SHP77 (cell line): ENCODE results near the gene CYP19A1.

Experiments used
- DNase-seq, 2 experiments: peaks; one replicate each; lab custom pipeline; 2025; lab: John Stamatoyannopoulos, UW

CYP19A1 gene

DNA sequence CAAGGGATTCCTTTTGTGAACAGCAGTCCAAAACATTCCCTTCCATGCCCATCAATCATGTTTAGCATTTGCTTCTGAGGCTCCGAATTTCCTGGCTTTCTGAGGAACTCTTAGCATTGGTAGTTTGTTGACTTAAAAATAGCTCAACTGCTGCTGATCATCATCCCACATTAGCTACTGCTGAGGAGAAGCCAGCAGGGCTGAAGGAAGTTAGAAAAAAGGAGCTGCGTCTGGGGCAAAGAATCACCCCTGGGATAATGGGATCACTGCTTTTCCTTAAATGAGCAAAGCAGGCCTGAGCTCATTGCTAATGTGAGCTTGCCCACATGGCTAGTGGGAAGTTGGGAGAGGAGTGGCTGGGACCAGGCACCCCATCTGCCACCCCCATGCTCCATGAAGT, 39.8 kb downstream of the CYP19A1 start:
- peak in 1 of 2 experiments; percentile 62 for DNase-seq

DNA sequence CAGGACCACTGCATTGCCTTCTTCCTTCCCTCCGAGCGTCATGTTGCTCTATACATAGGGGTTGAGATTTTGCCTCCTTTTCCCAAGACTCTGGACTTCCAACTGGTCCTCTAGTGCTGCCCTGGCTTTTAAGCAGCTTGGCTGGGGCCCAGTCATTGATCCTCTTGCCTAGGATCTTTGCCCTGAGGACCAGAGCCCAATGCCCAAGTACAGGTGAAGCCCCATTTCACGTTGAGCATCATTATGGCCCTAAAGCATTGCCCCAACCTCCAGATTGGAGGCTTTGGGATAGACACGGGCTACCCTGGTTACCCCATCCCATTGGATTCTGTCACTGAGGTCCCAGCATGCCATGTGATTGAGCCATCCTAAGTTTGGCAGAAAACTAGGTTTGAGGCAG, 47.7 kb downstream of the CYP19A1 start:
- DNase-seq = no peak

DNA sequence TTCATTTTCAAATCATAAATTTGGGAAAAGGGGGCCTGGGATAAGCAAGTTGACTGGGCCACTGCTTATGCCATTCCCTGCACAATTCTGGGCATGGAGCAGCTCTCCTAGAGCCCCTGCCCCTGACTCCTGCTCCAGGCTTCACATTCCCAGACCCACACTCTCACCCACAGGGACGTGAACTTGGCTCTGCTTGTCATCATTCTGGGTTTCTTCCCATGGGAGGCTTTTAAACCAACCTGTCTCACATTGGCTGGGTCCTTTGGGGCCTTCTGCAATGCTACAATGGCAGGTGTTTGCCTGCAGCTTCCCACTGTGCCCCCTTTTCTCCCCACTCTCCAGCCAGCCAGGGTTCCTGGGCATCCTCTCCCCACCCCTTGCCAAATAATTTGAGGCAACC, 49.1 kb downstream of the CYP19A1 start:
- DNase-seq = no peak

DNA sequence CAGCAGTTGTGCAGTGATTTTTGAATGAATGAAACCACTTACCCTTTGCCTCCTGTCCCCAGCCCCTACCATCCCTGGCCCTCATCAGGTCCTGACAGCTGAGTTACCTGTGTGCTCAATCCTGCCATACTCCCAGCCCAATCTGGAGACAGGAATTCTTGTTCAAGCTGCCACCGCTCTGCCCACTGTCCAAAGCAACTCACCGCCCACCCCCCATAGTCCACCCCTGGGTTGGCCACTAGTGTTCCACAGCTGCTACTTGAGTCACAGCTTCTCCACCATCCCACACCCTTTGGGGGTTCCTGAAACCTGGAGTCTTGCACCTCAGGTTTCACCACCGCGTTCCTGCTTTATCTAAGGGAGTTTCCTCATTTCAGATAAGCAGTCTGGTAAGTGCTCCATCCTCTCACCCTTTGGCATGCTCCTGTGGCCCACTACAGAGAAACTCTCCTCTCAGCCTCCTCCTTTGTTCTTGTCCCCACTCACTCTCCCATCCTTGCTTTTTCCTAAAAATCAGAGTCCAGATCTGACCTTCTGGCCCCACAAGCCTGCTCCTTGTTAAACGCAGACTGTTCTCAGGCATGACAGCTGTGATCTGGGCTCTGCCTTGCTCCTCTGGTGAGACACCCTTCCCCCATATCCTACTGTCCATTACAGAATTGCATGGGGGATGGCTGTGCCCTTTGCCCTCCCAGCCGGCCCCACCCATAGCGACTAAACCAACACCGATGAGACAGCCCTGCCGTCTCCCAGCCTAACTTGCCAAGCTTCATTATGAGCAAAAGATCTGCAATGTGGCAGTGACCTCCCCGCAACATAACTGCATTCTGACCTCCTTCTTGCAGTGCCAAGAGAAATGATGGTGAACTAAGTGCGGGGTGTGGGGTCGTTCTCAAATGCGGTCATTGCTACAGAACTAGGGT, 50.0 kb downstream of the CYP19A1 start:
- DNase-seq = no peak

DNA sequence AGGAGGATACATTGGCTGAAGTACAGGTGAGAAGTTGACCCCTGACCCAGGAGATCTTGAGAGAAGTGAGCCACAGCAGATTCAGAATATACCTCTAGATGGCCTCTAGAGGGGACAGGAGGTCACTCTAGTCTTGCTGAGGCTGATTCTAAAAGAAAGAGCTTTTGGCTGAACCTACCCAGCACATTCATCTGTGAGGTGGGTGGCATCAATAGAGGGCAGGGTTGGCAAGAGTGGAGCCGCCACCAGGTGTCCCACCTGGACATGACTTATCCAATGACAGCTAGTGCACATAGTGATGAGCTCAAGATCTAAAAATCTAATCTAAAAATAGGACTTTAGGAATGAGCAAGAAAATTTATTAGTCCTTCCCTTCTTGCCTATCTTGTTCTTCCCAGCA, 51.6 kb downstream of the CYP19A1 start:
- DNase-seq = no peak

DNA sequence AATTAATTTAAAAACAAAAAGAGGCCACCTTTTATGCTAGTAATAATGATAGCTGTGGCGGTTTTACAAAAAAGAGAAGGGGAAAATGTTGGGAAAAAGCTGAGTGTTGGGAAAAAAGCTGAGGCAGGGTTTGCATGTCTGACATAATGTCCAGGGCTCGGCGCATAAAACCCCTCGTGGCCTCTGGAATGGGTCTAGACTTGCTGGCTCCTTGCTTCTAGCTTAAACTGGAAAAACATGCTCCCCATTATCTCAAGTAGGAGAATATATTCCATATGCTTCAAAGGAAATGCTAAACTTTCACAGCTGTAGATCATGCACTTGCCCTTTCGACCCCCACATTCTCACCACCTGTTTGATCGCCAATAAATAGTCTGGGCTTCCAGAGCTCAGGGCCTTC, 53.0 kb downstream of the CYP19A1 start:
- no peak for DNase-seq

DNA sequence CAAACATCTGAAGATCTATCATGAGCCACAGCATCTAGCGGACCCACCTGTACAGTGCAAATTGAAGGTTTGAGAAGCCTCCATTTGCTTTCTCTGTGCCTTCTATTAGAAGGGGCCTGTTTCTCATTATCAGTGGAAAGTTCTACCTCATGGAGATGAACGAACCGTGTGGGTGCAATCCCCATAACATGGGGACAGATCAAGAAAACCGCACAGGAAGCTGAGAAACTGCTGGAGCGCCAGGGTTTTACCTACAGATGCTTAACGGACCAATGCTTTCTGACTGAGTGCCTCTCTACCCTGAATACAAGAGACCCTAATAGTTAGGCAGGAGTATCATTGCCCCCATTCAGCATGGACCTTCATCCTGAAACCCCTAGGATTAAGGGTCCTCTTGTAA, 53.5 kb downstream of the CYP19A1 start:
- DNase-seq = no peak

DNA sequence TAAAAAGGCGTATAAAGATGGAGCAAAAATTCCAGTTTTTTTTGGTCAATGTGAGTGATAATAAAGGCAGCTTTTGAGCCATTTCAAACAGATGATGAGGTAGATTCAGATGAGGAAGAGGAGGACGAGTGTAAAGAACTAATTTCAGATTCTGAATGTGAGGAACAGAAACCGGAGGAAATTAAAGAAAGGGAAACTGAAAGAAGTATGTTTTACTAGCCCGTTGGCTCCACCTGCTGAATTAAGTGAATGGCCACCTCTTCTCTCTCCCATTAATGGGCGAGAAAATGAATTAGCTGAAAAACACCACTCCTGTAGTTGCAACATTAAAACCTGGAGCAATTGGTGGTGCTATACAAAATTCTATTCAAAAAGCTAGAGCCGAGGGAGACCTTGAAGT, 55.4 kb downstream of the CYP19A1 start:
- no peak for DNase-seq

DNA sequence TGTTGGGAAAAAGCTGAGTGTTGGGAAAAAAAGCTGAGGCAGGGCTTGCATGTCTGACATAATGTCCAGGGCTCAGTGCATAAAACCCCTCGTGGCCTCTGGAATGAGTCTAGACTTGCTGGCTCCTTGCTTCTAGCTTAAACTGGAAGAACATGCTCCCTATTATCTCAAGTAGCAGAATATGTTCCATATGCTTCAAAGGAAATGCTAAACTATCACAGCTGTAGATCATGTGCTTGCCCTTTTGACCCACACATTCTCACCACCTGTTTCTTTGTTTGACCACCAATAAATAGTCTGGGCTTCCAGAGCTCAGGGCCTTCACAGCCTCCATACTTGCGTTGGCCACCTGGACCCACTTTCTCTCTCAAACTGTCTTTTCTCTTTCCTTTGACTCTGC, 56.2 kb downstream of the CYP19A1 start:
- peak in 1 of 2 experiments; percentile 35 for DNase-seq

DNA sequence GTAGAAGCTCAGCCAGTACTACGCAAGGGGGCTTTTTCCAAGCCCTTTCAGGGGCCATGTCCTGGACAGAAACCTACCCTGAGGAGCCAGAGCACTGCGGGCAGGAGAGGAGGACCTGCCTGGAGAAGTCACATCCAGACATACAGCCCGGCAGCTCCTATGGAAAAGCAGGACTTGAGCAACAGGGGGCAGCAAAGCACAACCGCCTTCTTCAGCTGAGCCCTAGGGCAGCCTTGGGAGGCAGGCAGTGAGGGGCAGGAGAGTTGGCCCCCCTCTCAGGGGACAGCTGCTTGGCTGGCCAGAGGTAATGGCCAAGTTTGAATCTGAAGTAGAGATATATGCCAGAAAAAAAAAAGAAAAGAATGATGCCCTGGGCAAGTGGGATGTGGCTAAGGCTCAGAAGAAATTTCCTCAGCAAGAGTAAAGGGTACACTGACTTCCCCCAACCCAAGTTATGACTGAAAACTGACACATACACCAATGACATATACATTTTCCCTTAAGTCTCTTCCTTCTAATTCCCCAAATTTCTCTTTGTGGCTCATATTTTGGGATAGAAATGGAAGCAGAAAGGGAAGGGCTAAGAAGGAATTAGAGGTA, 56.9 kb downstream of the CYP19A1 start:
- DNase-seq = peak; percentile 46 to 56

DNA sequence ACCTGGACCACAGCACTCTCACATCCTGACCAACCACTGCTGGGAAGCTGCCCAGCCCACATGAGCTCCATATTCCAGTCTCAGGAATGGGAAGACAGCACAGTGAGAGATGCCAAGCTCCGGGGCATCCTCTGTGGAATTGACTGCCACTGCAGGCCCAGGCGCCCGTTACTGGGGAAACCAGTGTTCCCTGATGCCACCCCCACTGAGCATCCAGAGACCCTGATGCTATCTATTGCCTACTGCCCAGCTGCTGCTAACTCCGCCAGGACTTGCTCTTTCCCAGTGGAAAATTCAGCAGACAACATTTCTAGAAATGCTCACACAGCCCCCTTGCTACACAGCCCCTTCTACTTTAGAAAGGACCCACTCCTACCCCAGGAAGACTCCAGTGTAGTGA, 57.6 kb downstream of the CYP19A1 start:
- DNase-seq = no peak

DNA sequence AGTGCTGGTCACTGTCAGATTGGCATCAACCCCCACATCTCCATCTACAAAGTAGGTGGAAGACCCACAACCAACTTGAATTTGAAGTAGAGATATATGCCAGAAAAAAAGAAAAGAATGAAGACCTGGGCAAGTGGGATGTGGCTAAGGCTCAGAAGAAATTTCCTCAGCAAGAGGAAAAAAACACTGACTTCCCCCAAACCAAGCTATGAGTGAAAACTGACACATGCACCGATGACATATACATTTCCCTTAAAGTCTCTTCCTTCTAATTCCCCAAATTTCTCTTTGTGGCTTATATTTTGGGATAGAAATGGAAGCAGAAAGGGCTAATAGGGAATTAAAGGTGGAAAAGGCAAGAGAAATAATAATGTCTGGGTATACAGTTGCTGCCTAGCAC, 59.0 kb downstream of the CYP19A1 start:
- no peak for DNase-seq

DNA sequence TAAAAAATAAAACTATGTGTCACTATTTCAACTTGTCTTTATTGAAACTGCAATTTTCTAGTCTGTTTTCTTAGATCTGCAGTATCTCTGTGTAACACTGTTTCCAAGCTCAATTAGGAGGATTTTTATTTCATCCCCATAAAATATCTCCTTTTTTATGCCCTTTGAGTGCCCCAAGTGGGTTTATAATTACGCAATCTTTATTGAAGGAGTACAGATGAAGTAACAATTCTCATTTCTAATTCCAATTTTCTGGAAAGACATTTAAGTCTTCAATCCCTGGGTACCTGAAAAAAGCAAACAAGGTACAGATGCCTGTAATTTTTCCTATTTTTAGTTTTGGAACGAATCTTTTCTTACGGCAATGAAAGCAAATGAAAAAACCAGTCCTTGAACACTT, 61.3 kb downstream of the CYP19A1 start:
- DNase-seq = no peak

DNA sequence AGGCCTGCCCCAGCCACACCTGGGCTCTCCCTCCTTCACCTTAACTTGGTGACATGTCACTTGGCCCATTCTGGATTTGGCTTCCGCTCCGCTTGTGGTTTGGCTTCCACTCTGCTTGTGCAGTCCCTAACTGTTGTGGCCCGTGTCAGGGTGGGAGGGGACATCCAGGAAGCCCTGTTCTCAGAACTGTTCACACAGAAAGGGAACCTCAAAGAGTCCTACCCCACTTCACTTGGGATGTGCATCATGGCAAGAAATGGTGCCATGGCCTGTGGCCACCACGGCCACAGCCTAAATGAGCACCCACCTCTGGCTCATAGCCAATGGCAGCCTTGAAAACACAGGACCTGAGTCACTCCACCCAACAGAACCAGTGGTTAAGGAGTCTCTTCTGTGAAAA, 63.4 kb downstream of the CYP19A1 start:
- DNase-seq = no peak

DNA sequence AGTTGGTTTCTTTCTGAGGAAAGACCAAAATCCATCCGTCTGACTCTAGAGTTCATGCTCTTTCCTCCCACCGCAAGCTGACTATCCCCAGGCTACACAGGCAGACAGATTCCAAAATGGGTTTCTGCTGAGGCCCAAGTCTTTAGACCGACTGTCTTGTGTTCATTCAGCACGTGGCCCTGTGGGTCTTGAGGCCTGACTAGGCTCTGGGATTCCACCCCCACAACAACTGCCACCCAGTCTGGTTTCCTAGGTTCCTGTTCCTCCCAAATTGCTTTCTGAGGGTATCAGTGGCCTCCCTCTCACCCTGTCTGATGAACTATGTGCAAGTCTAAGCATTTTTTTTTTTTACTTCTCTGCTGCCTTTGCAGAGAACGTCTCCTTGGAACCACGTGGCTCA, 67.7 kb downstream of the CYP19A1 start:
- DNase-seq = no peak

DNA sequence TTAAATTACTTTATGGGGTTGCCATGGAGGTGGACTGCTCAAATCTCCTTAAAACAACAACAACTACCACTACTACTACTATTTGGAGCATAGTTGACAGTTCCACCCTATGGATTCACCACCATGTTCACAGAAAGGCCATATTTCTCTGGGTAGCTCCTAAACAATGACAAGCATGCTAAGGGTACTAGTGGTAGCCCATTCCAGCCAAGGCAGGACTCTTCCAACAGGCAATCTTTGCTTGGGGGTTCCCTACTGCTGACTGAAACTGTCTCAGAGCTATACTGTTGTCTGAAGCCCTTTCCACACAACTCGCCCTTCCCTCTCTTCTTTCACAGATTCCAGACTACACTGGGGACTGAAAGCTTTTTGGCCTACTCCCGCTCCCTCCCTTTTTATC, 68.9 kb downstream of the CYP19A1 start:
- no peak for DNase-seq

DNA sequence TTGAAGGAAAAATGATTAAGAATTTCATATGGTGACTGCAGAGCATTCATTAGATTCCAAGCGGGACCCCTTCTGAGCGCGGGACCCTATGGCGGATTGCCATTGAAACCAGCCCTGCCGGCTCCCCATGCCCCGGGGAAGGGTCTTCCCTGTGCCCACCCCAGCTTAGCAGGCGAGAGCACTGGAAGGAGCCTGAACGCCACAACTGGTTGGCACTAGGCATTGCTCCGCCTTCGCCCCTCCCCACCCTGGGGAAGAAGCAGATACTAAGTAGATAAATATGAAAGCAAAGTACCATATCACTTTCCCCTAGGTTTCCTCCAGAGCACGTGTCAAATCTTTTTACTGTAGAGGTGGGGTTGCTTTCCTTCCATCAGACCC, 70.7 kb downstream of the CYP19A1 start:
- DNase-seq = no peak

DNA sequence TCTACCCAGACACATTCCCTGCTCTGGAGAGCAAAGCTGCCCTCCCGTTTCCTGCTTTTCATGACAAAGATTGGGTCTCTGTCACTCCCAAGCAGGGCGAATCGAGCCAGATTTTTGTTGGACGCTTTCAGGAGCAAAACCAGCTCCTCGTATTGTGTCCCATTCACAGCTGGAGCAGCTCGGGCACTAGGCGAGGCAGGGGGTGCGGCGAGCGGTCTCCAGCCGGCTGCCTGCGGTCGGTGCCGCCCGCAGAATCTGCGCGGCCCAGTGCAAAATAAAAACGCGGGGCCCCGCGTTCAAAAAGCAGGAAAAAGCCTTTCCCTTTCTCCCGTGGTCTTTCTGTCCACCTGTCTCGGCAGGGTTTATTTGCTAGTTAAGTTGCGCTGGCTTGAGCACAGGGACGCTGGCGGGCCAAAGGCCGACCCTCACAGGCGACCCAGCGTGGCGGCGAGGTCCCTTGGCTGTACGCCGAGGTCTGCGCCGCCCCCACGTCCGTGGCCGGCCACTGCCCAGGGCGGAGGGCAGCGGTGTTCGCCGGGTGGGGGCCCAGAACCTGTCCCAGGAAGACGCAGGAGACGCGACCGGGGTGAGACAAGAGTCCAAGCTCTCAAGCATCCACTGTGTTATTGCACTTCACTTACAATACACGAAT, 71.2 kb downstream of the CYP19A1 start:
- DNase-seq = no peak

DNA sequence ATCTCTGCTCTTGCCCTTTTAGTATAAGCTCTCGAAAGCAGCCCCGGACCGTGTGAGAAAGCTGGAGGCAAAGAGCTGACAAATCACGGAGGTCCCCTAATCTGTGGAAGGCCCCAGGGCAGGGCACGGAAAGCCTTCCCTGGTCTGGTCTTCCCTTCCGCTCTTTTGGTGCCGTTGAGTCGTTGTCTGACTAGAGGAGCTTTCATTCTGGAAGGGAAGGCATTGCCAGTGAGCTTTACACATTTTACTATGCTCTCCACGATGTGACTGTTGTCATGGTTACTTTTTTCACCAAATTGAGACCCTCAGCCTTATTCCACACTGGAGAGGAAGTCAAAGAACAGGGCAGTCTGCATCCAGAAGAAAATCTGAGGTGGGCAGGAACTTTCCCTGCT, 71.7 kb downstream of the CYP19A1 start:
- no peak for DNase-seq

DNA sequence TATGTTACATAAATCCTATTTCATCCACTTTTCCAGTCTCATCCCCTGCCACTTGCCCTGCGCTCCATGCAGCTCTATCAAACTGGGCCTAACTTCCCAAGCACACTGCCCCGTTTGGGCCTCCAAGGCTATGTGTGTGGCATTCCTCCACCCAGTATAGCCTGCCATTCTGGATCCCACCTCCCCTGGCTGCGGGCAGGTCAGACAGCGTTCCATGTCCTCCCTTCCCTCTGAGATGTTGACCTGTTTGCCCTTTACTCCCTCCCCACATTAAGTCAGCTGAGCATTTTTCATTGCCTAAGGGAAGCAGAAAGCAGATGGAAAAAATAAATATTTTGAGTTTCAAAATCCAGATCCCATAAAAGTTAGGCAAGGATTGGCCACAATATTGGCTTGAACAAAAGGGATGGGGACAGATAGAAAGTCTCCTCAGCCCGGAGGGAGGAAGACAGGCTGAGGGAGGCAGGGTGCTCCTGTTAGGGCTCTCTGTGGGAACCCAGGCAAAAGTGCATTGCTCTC, 73.3 kb downstream of the CYP19A1 start:
- DNase-seq = no peak

DNA sequence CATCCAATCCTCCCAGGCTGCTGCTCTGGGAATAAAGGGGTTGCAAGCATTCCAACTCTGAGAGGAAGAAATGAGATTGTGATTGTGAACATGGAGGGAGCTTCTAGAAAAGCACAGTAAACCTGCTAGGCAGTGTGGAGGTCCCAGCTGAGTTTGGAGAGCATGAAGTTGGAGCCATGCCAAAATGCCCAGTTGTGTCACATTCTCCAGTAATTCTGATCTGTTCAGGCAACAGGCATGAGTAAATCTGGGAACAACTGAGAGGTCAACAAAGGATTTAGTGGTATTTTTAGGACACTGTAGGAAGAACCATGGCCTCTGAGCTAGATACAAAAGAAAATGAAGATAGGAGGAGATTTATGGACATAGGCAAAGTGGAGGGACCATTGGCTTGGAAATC, 74.7 kb downstream of the CYP19A1 start:
- DNase-seq = no peak

DNA sequence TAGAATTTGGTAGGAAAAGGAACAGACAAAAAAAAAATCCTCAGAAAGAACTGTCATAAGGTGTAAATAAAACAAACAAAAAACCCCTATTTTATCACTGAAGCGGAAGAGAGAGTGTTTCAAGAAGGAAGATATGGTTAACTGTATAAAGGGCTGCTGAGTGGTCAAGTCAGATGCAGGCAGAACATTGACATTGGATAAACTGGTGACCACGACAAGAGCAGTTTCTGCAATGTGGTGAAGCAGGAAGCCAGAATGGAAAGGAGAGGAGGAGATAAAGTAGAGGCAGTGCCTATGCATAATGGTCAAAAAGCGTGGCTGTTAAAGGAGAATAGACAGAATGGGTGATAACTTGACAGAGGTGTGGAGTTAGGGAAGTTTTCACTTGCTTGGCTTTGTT, 75.3 kb downstream of the CYP19A1 start:
- DNase-seq = no peak

DNA sequence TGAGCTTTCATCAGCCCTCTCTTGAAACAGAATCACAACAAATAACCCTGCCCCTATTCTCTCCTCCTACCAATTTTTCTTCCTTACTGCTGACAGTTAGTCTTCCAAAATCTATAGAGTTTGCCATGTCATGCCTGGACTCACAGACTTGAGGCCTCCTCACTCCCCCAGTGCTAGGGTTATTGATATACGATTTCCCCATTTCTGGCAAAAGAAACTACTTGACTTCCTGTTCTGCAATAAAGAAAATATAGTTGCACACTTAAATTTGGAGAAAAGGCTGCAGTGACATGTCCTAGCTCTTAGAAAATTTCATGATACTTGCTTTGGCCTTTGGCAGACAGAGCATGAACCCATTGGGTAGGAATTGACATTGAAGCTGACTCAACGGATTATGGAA, 75.9 kb downstream of the CYP19A1 start:
- DNase-seq = no peak
